ENCODE data around the gene KLRF1. TPM values are rescaled to one million over a fixed set of nuclear protein-coding genes. Genes with fewer than 3 reads are reported as not detected.

The KLRF1 gene
- total RNA-seq, 6 experiments from 2014 or later = 0.65 to 1.4 (median 0.90) TPM; not detected in 2

- 10% methylated on average over 4 of the region's 4 CpGs for WGBS (ENCODE audit: insufficient coverage, low coverage, low lambda C conversion rate, missing lambda C conversion rate)
- Histone ChIP-seq H3K4me1 (peaks cover 0 to 5% (median 0%) of the 10 kb centered on the region in 4 donors), H3K9me3 (no peaks in the 10 kb centered on the region), H3K27me3 (no peaks in the 10 kb centered on the region), H3K4me3 (peak overlapping the region; percentile 33 to 50 (median 48)), H3K36me3 (no peaks in the 10 kb centered on the region), H3K27ac (peak overlapping the region; percentile 78 to 97 (median 87))
- no peak for TF ChIP-seq CTCF (IDR thresholded peaks at IDR 0.05)
- TF ChIP-seq POLR2A (IDR thresholded peaks at IDR 0.05) = no peak
- intact Hi-C loops (cut with DNase I) = no loop called here
- ATAC-seq (no peak), DNase-seq (no peak)
These were observed 41.6 kb downstream of the KLRF1 start for GRCh38 chr12:9868951-9869306.

GRCh38 chr12:9869307-9870161 lies 42.3 kb downstream of the KLRF1 start, which contains the start of gene CLEC2B:
Gene CLEC2B, minus strand, starts transcription at chr12:9869354.
- TF ChIP-seq CTCF (IDR thresholded peaks at IDR 0.05) (no peak), POLR2A (IDR thresholded peaks at IDR 0.05) (peak; percentile 64)
- Histone ChIP-seq H3K9me3 (no peaks in the 10 kb centered on the region), H3K4me1 (peaks cover 0 to 5% (median 0%) of the 10 kb centered on the region in 4 donors), H3K27ac (peak within 1 kb of the TSS; percentile 78 to 97 (median 87)), H3K27me3 (no peaks in the 10 kb centered on the region), H3K36me3 (no peaks in the 10 kb centered on the region), H3K4me3 (peak within 1 kb of the TSS; percentile 33 to 50 (median 48))
- ATAC-seq (peak; percentile 83 to 90 (median 86)), DNase-seq (peak in 1 of 3 donors; percentile 18)
- intact Hi-C loops (cut with DNase I) = no loop called here
- 0% methylated on average over 11 of the region's 11 CpGs for WGBS (ENCODE audit: insufficient coverage, low coverage, low lambda C conversion rate, missing lambda C conversion rate)

GRCh38 chr12:9870286-9870866 lies 43.1 kb downstream of the KLRF1 start:
- Histone ChIP-seq H3K36me3 (no peaks in the 10 kb centered on the region), H3K9me3 (no peaks in the 10 kb centered on the region), H3K4me3 (peak overlapping the region; percentile 33 to 50 (median 48)), H3K27ac (peak overlapping the region; percentile 78 to 97 (median 87)), H3K27me3 (no peaks in the 10 kb centered on the region), H3K4me1 (peaks cover 0 to 5% (median 0%) of the 10 kb centered on the region in 4 donors)
- ATAC-seq = peak; percentile 58 to 70 (median 62)
- DNase-seq = peak in 1 of 3 donors; percentile 30
- intact Hi-C loops (cut with DNase I) = no loop called here
- TF ChIP-seq CTCF (IDR thresholded peaks at IDR 0.05) (no peak), POLR2A (IDR thresholded peaks at IDR 0.05) (no peak)
- WGBS (ENCODE audit: insufficient coverage, low coverage, low lambda C conversion rate, missing lambda C conversion rate) = 6% methylated on average over 2 of the region's 2 CpGs

DNA sequence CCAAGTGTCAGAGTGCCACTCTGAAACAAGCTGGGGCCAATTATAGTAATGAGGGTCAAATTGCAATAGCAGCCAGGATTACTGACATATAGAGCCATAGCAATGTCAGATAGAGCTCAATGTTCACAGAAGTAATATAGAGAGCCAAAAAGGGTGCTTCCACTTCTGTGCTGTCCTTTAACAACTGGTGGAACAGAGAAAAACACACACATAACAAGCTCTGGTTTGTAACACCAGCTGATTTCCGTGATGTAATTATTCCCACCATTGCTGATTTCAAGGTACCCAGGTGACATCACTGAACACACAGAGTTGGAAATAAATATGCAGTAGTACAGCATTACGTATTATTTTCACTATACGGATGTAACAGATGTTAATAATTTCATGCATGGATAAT lies 44.9 kb downstream of the KLRF1 start:
- ATAC-seq = no peak
- Histone ChIP-seq H3K36me3 (no peaks in the 10 kb centered on the region), H3K9me3 (no peaks in the 10 kb centered on the region), H3K27ac (no peak overlapping the region), H3K4me1 (peaks cover 0 to 5% (median 0%) of the 10 kb centered on the region in 4 donors), H3K4me3 (no peak overlapping the region), H3K27me3 (no peaks in the 10 kb centered on the region)
- WGBS (ENCODE audit: insufficient coverage, low coverage, low lambda C conversion rate, missing lambda C conversion rate) = 92% methylated on average over 3 of the region's 3 CpGs
- intact Hi-C loops (cut with DNase I) = no loop called here
- DNase-seq = no peak
- TF ChIP-seq CTCF (IDR thresholded peaks at IDR 0.05) (no peak), POLR2A (IDR thresholded peaks at IDR 0.05) (no peak)
